SK-N-SH treated with all-trans-retinoic acid at 6 μM for 48 hours (cell line): ENCODE results near the gene C9orf43.

ENCODE experiments used
- ARNTL ChIP-seq: fragments of 450-650 bp; formaldehyde crosslinking; IDR thresholded peaks from 2 replicates; pipeline ENCODE4 v1.5.0; 2020; ENCODE audit warnings: low read depth, mild to moderate bottlenecking, moderate library complexity, borderline replicate concordance
- GLIS3 ChIP-seq: fragments of 250-450 bp; sonication (Bioruptor Pico); IDR thresholded peaks from 2 replicates; pipeline ENCODE4 v1.5.0; 2020; ENCODE audit warnings: mild to moderate bottlenecking, moderate library complexity
- OSR1 ChIP-seq: fragments of 250-450 bp; sonication (Bioruptor Pico); IDR thresholded peaks from 2 replicates; pipeline ENCODE4 v1.8.0; 2022; ENCODE audit warnings: moderate library complexity, mild to moderate bottlenecking, inconsistent platforms
- ZNF565 ChIP-seq: fragments of 450-650 bp; formaldehyde crosslinking; conservative IDR thresholded peaks from 2 replicates; pipeline ENCODE4 v1.5.0; 2020; ENCODE audit warnings: low read depth, mild to moderate bottlenecking, moderate library complexity
- TF ChIP-seq, protein P1 (sequence below): fragments of 250-450 bp; sonication (Bioruptor Pico); IDR thresholded peaks from 2 replicates; pipeline ENCODE4 v1.8.0; 2021; ENCODE audit warnings: low read depth, mild to moderate bottlenecking, moderate library complexity, borderline replicate concordance
- TF ChIP-seq, protein P2 (sequence below): fragments of 250-450 bp; sonication (Bioruptor Pico); IDR thresholded peaks from 2 replicates; pipeline ENCODE4 v1.5.0; 2020; ENCODE audit warnings: mild to moderate bottlenecking, moderate library complexity

DNA sequence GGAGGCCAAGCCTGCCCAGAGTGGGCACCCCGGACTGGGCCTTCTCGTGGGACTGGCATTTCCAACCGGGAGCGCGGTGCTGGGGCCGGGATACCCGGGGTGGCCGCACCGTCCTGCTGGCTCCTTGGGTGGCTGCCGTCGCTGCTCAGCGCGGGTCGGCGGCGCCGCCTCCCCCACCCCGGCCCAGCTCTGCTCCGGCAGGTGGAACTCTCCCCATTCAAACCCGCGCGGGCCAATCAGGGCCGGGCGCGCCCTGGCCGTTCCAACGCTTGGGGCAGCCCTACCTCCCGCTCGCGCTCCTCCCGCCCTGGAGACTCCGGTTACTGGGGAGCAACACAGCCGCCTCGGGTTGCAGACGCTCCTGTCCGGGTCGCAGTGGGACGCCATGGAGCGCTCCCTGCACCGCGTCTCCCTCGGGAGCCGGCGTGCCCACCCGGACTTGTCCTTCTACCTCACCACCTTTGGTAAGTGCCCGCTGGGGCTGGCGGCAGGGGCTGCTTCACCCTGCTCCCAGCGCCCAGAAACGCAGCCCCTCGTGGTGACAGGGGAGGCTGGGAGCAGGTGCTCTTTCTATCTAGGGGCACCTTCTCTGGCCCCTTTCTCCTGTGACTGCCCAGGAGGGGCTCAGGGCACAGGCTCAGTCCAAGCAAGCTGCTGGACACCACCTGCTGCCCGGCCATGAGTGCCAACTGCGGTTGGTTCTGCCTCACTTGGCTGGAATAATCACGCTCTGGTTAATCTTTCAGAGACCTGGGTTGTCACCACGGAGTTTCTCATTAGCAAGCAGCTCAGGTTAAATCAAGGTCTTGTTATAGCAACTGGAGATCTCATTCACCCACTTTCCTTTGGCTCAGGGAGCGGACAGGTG lies 53.1 kb downstream of the C9orf43 start, which contains the start of gene RGS3:
- TF ChIP-seq, protein P1, sequence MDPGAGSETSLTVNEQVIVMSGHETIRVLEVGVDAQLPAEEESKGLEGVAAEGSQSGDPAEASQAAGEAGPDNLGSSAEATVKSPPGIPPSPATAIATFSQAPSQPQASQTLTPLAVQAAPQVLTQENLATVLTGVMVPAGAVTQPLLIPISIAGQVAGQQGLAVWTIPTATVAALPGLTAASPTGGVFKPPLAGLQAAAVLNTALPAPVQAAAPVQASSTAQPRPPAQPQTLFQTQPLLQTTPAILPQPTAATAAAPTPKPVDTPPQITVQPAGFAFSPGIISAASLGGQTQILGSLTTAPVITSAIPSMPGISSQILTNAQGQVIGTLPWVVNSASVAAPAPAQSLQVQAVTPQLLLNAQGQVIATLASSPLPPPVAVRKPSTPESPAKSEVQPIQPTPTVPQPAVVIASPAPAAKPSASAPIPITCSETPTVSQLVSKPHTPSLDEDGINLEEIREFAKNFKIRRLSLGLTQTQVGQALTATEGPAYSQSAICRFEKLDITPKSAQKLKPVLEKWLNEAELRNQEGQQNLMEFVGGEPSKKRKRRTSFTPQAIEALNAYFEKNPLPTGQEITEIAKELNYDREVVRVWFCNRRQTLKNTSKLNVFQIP (CRISPR knock-in tag), result no peak
- TF ChIP-seq OSR1 (CRISPR knock-in tag), result no peak
- TF ChIP-seq, protein P2, sequence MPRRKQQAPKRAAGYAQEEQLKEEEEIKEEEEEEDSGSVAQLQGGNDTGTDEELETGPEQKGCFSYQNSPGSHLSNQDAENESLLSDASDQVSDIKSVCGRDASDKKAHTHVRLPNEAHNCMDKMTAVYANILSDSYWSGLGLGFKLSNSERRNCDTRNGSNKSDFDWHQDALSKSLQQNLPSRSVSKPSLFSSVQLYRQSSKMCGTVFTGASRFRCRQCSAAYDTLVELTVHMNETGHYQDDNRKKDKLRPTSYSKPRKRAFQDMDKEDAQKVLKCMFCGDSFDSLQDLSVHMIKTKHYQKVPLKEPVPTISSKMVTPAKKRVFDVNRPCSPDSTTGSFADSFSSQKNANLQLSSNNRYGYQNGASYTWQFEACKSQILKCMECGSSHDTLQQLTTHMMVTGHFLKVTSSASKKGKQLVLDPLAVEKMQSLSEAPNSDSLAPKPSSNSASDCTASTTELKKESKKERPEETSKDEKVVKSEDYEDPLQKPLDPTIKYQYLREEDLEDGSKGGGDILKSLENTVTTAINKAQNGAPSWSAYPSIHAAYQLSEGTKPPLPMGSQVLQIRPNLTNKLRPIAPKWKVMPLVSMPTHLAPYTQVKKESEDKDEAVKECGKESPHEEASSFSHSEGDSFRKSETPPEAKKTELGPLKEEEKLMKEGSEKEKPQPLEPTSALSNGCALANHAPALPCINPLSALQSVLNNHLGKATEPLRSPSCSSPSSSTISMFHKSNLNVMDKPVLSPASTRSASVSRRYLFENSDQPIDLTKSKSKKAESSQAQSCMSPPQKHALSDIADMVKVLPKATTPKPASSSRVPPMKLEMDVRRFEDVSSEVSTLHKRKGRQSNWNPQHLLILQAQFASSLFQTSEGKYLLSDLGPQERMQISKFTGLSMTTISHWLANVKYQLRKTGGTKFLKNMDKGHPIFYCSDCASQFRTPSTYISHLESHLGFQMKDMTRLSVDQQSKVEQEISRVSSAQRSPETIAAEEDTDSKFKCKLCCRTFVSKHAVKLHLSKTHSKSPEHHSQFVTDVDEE (CRISPR knock-in tag), result no peak
- TF ChIP-seq ZNF565 (CRISPR knock-in tag), result no peak
- TF ChIP-seq GLIS3 (CRISPR knock-in tag), result no peak
- TF ChIP-seq ARNTL (CRISPR knock-in tag), result no peak
